ENCODE measurements around the gene NMT1.

DNA sequence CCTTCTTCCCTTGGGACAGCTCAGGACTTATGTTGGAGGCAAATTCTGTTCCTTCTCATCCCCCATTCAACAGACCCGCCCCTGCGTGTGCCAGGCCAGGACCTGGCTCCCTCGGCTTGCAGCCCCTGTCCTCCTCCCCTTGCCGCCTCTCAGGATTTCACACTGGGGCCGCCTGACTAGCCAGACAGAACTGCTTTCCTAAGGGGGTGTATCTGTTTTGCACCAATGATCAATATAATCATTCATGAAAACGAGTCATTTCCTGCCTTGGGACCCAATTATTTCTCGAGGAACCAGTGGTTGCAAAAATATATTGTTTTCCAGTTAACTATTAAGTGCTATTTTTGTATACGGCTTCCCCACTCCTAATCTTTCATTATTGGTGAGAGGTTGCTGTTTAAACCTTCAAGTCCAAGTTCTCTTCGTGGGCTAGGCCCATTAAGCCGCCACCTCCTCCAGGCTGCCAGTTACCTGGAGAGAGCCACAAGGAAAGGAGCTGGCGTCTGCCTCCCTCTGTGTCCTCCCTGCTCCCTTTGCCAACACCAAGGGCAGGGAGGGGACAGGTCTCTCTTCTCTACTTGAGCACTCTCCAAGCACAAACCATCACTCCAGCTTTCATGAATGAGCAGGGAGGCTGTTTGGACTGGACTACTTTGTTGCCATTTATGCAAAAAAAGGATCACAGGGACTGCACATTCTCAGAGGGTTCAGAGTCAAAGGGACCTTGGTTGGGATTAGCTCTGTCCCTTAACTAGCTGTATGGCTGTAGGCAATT, 18.6 kb upstream of the NMT1 start:
- TF ChIP-seq, protein P1, sequence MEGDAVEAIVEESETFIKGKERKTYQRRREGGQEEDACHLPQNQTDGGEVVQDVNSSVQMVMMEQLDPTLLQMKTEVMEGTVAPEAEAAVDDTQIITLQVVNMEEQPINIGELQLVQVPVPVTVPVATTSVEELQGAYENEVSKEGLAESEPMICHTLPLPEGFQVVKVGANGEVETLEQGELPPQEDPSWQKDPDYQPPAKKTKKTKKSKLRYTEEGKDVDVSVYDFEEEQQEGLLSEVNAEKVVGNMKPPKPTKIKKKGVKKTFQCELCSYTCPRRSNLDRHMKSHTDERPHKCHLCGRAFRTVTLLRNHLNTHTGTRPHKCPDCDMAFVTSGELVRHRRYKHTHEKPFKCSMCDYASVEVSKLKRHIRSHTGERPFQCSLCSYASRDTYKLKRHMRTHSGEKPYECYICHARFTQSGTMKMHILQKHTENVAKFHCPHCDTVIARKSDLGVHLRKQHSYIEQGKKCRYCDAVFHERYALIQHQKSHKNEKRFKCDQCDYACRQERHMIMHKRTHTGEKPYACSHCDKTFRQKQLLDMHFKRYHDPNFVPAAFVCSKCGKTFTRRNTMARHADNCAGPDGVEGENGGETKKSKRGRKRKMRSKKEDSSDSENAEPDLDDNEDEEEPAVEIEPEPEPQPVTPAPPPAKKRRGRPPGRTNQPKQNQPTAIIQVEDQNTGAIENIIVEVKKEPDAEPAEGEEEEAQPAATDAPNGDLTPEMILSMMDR (tag by site-specific recombination; IDR thresholded peaks at IDR 0.05), result no peak
- no peak for TF ChIP-seq ZNF274 (IDR thresholded peaks at IDR 0.05; ENCODE audit: low read length)
- TF ChIP-seq ZNF274 (tag by site-specific recombination; IDR thresholded peaks at IDR 0.05; ENCODE audit: borderline replicate concordance), result no peak
- TF ChIP-seq, protein P2, sequence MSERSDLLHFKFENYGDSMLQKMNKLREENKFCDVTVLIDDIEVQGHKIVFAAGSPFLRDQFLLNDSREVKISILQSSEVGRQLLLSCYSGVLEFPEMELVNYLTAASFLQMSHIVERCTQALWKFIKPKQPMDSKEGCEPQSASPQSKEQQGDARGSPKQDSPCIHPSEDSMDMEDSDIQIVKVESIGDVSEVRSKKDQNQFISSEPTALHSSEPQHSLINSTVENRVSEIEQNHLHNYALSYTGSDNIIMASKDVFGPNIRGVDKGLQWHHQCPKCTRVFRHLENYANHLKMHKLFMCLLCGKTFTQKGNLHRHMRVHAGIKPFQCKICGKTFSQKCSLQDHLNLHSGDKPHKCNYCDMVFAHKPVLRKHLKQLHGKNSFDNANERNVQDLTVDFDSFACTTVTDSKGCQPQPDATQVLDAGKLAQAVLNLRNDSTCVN (tag by site-specific recombination; optimal IDR thresholded peaks at IDR 0.05), result no peak
- TF ChIP-seq ZBTB8A (tag by site-specific recombination; IDR thresholded peaks at IDR 0.05), result no peak
- TF ChIP-seq, protein P3, sequence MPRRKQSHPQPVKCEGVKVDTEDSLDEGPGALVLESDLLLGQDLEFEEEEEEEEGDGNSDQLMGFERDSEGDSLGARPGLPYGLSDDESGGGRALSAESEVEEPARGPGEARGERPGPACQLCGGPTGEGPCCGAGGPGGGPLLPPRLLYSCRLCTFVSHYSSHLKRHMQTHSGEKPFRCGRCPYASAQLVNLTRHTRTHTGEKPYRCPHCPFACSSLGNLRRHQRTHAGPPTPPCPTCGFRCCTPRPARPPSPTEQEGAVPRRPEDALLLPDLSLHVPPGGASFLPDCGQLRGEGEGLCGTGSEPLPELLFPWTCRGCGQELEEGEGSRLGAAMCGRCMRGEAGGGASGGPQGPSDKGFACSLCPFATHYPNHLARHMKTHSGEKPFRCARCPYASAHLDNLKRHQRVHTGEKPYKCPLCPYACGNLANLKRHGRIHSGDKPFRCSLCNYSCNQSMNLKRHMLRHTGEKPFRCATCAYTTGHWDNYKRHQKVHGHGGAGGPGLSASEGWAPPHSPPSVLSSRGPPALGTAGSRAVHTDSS (tag by site-specific recombination; IDR thresholded peaks at IDR 0.05), result no peak
- no peak for TF ChIP-seq FEZF1 (tag by site-specific recombination; IDR thresholded peaks at IDR 0.05)
- TF ChIP-seq HOXA7 (CRISPR knock-in tag; IDR thresholded peaks at IDR 0.05; ENCODE audit: borderline replicate concordance), result no peak
- TF ChIP-seq, protein P4, sequence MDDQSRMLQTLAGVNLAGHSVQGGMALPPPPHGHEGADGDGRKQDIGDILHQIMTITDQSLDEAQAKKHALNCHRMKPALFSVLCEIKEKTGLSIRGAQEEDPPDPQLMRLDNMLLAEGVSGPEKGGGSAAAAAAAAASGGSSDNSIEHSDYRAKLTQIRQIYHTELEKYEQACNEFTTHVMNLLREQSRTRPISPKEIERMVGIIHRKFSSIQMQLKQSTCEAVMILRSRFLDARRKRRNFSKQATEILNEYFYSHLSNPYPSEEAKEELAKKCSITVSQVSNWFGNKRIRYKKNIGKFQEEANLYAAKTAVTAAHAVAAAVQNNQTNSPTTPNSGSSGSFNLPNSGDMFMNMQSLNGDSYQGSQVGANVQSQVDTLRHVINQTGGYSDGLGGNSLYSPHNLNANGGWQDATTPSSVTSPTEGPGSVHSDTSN (CRISPR knock-in tag; IDR thresholded peaks at IDR 0.05), result no peak
- TF ChIP-seq ZNF792 (tag by site-specific recombination; IDR thresholded peaks at IDR 0.05), result no peak
- TF ChIP-seq MYNN (tag by site-specific recombination; IDR thresholded peaks at IDR 0.05; ENCODE audit: borderline replicate concordance), result no peak
- no peak for TF ChIP-seq ZNF777 (tag by site-specific recombination; IDR thresholded peaks at IDR 0.05; ENCODE audit: borderline replicate concordance)
- no peak for TF ChIP-seq ZBTB7A (tag by site-specific recombination; IDR thresholded peaks at IDR 0.05; ENCODE audit: low read depth)
- TF ChIP-seq ZNF76 (tag by site-specific recombination; IDR thresholded peaks at IDR 0.05; ENCODE audit: borderline replicate concordance, low read depth), result no peak

All from HEK293 (cell line).